ENCODE results near the gene TMEM107. TPM values are rescaled to one million over a fixed set of nuclear protein-coding genes. Genes with fewer than 3 reads are reported as not detected.
A peak's percentile ranks its signal among the peaks of the same experiment; 100 is the strongest.

TMEM107 gene
- total and polyA plus RNA-seq, 5 experiments from 2014 or later = 17.2 to 55.3 (median 36.4) TPM

DNA sequence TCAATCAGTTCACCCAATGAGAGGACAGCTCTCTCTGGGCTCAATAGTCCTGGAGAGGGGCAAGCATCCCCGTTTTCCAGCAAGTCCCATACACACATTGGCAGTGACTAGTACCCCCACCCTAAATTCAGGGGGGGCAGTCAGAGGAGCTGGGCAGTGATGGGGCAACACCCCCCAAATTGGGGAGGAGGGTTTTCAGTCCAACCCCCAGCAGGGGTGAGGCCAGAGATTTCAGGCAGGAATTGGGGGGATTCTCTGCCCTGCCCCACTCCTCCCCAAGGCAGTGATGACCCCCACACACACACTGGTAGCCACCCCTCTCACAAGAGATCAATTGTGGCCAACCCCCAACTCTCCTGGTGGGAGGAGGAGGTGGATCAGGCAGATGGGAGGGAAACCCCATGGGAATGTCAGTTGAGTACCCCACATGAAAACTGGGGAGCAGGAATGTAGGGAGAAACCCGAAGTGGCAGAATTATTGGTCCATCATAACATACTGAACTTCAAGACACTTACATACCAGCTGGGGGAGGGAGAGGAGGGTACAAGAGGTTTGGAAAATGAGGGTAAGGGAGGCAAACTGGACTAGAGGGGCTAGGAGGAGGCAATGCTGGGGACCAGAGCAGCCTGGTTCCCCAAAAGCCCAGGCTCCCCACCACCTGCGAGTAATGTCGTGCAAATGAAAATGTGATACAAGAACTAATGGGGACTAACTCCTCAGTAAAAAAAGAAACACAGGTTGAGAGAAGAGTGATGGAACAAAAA, 16.5 kb downstream of the TMEM107 start:
- no peaks in the 10 kb centered on the region for H3K9me3 Mint-ChIP-seq
- DNase-seq = peak in 1 of 10 donors; percentile 3

DNA sequence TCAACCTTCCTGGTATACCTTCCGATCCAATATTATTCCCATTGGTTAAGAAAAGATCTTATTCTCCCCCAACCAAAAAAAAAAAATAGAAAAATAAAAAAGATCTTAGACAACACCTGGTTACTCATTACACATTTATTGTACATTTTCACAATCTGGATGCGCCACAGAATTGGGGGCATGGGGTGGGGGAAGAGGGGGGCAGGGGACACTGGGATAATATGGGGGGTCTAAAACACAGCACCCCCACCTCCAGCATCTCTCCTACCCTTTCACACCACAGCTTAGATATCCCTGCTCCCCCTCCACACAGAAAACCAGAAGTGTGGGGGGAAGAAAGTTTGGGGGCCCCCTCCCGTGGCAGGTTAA, 17.2 kb downstream of the TMEM107 start:
- Mint-ChIP-seq H3K27ac (peak overlapping the region in 8 of 10 donors; percentile 85 to 98 (median 94)), H3K27me3 (no peaks in the 10 kb centered on the region)

More for the DNA sequence above, 16.5 kb downstream of the TMEM107 start:
- Mint-ChIP-seq H3K27ac (peak overlapping the region in 9 of 10 donors; percentile 77 to 98 (median 95)), H3K36me3 (peaks cover 3 to 33% (median 14%) of the 10 kb centered on the region in 3 donors), H3K4me3 (peak overlapping the region; percentile 34 to 86 (median 70)), H3K27me3 (no peaks in the 10 kb centered on the region), H3K4me1 (peaks cover 32 to 61% (median 58%) of the 10 kb centered on the region in 4 donors)
- POLR2A ChIA-PET = interaction anchor here (1.0 to 41.9 kb wide), 9 partner anchors 8 to 136 kb away, joined by 3 to 1171 read pairs (median 14); partner anchors contain the start of genes BORCS6, HES7, SLC25A35 and TMEM107
- no peak for ATAC-seq

DNA sequence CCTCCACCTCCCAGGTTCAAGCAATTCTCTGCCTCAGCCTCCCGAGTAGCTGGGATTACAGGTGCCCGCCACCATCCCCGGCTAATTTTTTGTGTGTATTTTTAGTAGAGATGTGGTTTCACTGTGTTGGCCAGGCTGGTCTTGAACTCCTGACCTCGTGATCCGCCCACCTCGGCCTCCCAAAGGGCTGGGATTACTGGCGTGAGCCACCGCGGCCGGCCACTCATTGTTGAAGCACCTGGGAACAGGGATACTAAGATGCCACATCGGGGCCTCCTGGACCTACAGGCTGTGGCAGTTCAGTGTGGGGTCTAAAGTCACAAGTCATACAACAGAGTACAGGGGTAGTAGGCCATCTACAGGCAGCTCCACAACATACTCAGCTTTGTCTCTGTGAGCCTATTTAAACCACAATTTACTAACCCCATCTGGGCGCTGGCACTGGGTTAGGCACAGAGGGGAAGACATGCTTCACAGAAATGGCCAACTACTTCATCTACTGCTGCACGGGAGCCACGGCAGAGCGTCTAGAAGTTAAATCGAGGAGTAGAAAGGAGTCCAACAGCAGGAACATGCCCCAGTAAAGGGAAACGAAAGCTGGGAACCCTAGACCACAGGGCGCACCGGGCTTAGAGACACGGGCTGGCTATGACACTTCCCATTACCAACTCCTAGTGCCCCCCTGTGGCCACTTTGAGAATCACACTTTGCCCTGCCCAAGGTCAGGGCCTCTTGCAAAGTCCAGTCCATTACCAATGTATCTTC, 17.7 kb downstream of the TMEM107 start:
- Mint-ChIP-seq H3K4me1 (peaks cover 33 to 61% (median 53%) of the 10 kb centered on the region in 4 donors), H3K36me3 (peaks cover 3 to 39% (median 14%) of the 10 kb centered on the region in 3 donors), H3K27me3 (no peaks in the 10 kb centered on the region), H3K4me3 (peak overlapping the region; percentile 20 to 87 (median 66)), H3K27ac (peak overlapping the region in 7 of 10 donors; percentile 85 to 97 (median 94)), H3K9me3 (peaks cover 0 to 3% (median 0%) of the 10 kb centered on the region in 9 donors)
- POLR2A ChIA-PET = interaction anchor here (0.6 to 41.9 kb wide), 8 partner anchors 10 to 677 kb away, joined by 4 to 1171 read pairs (median 24); partner anchors contain the start of genes ALOXE3, BORCS6, SLC35G6 and TMEM107
- DNase-seq (peak; percentile 73 to 93 (median 84)), ATAC-seq (no peak)

More for the DNA sequence above, 17.2 kb downstream of the TMEM107 start:
- Mint-ChIP-seq H3K9me3 (peaks cover 0 to 2% (median 0%) of the 10 kb centered on the region in 9 donors), H3K36me3 (peaks cover 3 to 36% (median 14%) of the 10 kb centered on the region in 3 donors), H3K4me1 (peaks cover 32 to 61% (median 56%) of the 10 kb centered on the region in 4 donors), H3K4me3 (peak overlapping the region in 9 of 10 donors; percentile 49 to 87 (median 68))
- ATAC-seq (no peak), DNase-seq (no peak)
- POLR2A ChIA-PET = interaction anchor here (0.6 to 41.9 kb wide), 8 partner anchors 9 to 678 kb away, joined by 4 to 1171 read pairs (median 24); partner anchors contain the start of genes ALOXE3, BORCS6, SLC35G6 and TMEM107

DNA sequence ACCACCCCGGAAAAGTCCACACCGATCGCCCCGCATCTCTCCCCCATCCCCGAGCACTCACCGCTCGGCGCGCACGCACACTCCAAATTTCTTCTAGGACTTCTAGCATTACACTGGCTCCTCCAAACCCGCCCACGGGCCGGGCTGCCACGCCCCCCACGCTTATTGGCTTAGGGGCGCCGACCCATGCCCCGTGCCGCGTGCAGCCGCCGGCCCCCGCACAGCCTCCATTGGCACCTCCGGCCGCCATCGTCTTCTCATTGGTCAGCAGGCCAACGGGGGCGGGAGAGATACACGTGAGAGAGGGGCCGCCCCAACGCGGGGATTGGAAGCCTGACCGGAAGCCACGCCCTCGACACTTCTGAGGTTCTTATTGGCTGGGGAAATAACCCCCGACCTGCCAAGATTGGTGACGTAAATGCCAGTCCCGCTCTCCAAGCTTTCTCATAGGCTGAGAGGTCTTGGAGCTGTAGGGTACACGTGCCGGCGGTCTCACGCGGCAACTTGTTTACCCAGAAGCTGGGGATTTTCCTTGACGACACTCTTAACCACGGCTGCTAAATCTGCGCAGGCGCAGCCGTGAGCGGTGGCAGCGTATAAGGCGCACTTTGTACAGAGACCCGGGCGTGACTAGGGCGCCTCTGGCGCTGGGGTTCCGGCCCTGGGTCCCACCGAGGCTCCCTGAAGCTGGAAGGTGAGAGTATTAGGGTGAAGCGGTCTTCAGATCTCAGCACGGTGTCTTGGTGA, 19.8 kb downstream of the TMEM107 start:
- H3K4me3 Mint-ChIP-seq = no peak overlapping the region
- H3K27ac Mint-ChIP-seq = no peak overlapping the region
- peaks cover 31 to 70% (median 54%) of the 10 kb centered on the region in 4 donors for H3K4me1 Mint-ChIP-seq
- POLR2A ChIA-PET = interaction anchor here (0.5 to 41.9 kb wide), 25 partner anchors 8 to 595 kb away, joined by 3 to 1171 read pairs (median 6); partner anchors contain the start of genes ALOXE3, BORCS6, CTC1 and FXR2
- peaks cover 0 to 5% (median 0%) of the 10 kb centered on the region in 9 donors for H3K9me3 Mint-ChIP-seq
- peaks cover 0 to 2% (median 0%) of the 10 kb centered on the region in 5 donors for H3K27me3 Mint-ChIP-seq
- DNase-seq = peak; percentile 97 to 100 (median 100)
- peaks cover 3 to 50% (median 11%) of the 10 kb centered on the region in 3 donors for H3K36me3 Mint-ChIP-seq
- peak; percentile 67 to 71 for ATAC-seq

DNA sequence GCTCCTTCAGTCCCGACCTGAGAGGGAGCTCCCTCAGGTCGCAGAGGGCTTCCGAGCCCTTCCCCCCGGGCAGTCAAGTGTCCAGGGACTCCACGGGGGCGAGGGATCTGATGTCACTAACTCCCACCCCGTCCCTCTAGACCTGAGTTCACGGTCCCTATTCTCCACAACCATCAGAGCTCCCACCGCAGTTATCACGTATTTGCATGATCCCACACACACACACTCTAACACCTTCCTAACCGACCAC, 20.3 kb downstream of the TMEM107 start:
- H3K9me3 Mint-ChIP-seq = peaks cover 0 to 6% (median 0%) of the 10 kb centered on the region in 9 donors
- DNase-seq (no peak), ATAC-seq (no peak)
- no peak overlapping the region for H3K27ac Mint-ChIP-seq
- POLR2A ChIA-PET = interaction anchor here (0.5 to 41.9 kb wide), 23 partner anchors 8 to 469 kb away, joined by 3 to 1171 read pairs (median 6); partner anchors contain the start of genes ALOXE3, BORCS6, CTC1 and HES7
- peaks cover 0 to 2% (median 0%) of the 10 kb centered on the region in 5 donors for H3K27me3 Mint-ChIP-seq
- H3K36me3 Mint-ChIP-seq = peaks cover 3 to 46% (median 8%) of the 10 kb centered on the region in 3 donors
- peaks cover 26 to 68% (median 53%) of the 10 kb centered on the region in 4 donors for H3K4me1 Mint-ChIP-seq
- no peak overlapping the region for H3K4me3 Mint-ChIP-seq

DNA sequence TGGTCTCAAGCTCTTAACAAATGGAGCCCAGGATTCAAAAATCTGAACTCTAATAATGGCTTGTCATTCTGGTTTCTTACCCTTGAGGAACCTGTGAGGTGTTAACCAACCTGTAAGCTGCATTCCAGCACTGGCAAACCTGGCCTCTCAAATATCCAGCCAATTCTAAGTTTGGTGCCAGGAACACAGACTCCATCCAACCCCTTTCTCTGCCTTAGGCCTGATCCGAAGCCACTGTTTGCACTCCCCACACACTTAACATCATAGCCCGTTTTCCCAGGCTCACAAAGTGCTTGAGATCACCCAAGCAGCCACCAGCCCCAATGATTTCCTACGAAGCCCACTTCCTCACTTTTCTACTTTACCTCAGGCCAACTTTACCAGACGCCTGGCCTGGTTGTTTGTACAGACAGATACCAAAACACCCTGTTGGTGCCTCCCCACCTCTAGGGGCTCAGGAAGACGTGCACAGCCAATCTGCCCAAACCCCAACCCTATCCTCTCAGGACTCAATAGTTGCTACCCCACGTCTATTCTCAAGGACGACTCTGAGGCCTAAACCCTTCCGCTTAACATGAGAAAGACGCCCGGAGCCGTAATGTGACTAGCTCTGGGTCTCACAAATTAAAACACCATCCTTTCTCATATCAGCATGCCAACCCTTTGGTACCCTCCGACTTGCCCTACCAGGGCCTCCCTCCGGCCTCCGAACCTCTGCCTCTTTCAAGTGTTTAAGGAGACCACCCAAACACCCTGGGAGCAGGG, 20.8 kb downstream of the TMEM107 start:
- ATAC-seq = no peak
- POLR2A ChIA-PET = interaction anchor here (0.5 to 41.9 kb wide), 21 partner anchors 8 to 469 kb away, joined by 3 to 1171 read pairs (median 6); partner anchors contain the start of genes ALOXE3, BORCS6, CTC1 and HES7
- peaks cover 0 to 6% (median 0%) of the 10 kb centered on the region in 9 donors for H3K9me3 Mint-ChIP-seq
- H3K36me3 Mint-ChIP-seq = peaks cover 3 to 44% (median 6%) of the 10 kb centered on the region in 3 donors
- no peak overlapping the region for H3K27ac Mint-ChIP-seq
- H3K4me3 Mint-ChIP-seq = no peak overlapping the region
- peaks cover 21 to 67% (median 52%) of the 10 kb centered on the region in 4 donors for H3K4me1 Mint-ChIP-seq
- DNase-seq = peak in 6 of 10 donors; percentile 11 to 80 (median 68)
- H3K27me3 Mint-ChIP-seq = peaks cover 0 to 2% (median 0%) of the 10 kb centered on the region in 5 donors

DNA sequence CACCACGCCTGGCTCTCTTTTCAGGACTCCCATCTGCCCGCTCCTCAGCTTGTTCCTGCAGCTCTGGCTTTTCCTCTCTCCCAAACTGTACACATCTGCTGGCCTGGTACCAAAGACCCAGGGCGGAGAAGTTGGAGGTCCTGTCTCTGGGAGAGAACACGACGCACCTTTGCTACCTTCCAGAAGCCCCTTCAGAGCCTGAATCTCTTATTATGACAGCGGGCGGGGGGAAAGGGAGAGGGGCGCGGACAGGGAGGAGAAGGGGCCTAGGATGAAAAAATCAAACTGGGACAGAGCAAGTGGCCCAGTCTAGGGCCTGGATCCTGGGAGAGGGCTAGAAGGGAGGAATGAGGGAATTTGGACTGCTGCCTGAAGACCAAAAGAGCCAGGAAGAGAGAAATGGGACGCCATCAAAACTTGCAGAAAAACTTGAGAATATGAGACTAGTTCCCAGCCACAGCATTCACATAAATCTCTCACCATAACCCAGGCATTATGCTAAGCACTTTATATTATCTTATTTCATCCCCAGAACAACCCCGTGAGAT, 21.5 kb downstream of the TMEM107 start:
- Mint-ChIP-seq H3K27ac (no peak overlapping the region), H3K4me3 (no peak overlapping the region), H3K4me1 (peaks cover 14 to 66% (median 51%) of the 10 kb centered on the region in 4 donors), H3K9me3 (peaks cover 0 to 6% (median 0%) of the 10 kb centered on the region in 9 donors), H3K36me3 (peaks cover 0 to 42% (median 4%) of the 10 kb centered on the region in 3 donors), H3K27me3 (peaks cover 0 to 2% (median 0%) of the 10 kb centered on the region in 5 donors)
- ATAC-seq = no peak
- DNase-seq = peak in 1 of 10 donors; percentile 28
- POLR2A ChIA-PET = interaction anchor here (1.4 to 41.9 kb wide), 9 partner anchors 10 to 468 kb away, joined by 3 to 1171 read pairs (median 19); partner anchors contain the start of genes ALOXE3, BORCS6, HES7 and TMEM107

DNA sequence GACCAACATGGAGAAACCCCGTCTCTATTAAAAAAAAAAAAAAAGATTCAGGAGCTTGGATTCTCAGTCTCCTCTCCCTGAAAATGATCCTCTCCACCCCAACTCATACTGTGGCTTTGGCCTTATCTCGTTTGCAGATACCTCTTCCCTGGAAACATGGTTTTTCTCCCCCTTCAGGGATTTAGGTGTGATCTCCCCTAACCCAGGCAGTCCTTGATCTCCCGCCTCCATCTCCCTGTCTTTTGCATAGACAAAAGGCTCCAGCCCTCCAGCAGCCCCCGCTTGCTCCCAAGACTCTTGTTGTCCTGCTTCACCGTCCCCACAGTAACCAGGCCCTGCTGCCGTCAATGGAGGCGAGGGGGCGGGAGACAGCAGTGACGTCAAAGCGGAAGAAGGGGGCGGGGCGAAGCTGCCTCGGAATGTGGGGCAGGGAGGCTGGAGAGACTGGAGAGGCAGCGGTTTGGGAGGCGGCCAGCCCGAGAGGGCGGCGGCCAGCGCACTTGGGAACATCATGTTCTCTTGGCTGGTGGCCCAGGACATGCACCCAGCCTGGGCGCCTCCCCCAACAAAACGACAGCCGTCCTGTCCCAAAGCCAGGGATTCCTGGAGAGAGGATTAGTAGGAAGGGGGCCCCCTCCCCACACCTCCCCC, 22.1 kb downstream of the TMEM107 start:
- peaks cover 9 to 65% (median 52%) of the 10 kb centered on the region in 4 donors for H3K4me1 Mint-ChIP-seq
- peaks cover 0 to 2% (median 0%) of the 10 kb centered on the region in 5 donors for H3K27me3 Mint-ChIP-seq
- peaks cover 0 to 6% (median 0%) of the 10 kb centered on the region in 9 donors for H3K9me3 Mint-ChIP-seq
- ATAC-seq (peak; percentile 7 to 21), DNase-seq (peak; percentile 79 to 99 (median 96))
- H3K36me3 Mint-ChIP-seq = peaks cover 0 to 43% (median 8%) of the 10 kb centered on the region in 3 donors
- H3K27ac Mint-ChIP-seq = peak overlapping the region in 1 of 10 donors; percentile 98
- H3K4me3 Mint-ChIP-seq = no peak overlapping the region
- POLR2A ChIA-PET = interaction anchor here (0.6 to 41.9 kb wide), 12 partner anchors 8 to 147 kb away, joined by 3 to 1171 read pairs (median 6); partner anchors contain the start of genes ALOXE3, BORCS6, CTC1 and TMEM107

DNA sequence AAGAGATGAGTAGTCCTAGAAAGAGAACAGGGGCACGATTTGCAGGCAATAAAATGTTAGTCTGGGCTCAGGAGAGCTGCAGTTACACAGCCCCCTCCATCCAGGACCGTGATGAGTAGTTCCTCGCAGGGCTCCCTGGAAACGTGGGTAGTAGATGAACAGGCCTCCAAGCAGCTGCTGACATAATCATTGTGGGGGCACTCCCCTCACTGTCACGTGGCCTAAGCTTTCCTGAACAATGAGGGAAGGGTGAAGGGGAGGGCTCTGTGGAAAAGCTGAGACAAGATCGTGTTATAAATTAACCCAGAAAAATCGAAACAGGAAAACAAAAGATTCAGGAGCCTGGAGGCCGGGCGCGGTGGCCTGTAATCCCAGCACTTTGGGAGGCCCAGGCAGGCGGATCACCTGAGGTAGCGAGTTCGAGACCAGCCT, 22.6 kb downstream of the TMEM107 start:
- Mint-ChIP-seq H3K27me3 (peaks cover 0 to 2% (median 0%) of the 10 kb centered on the region in 5 donors), H3K4me3 (peak overlapping the region in 1 of 10 donors; percentile 97), H3K4me1 (peaks cover 3 to 62% (median 50%) of the 10 kb centered on the region in 4 donors), H3K27ac (peak overlapping the region in 1 of 10 donors; percentile 97), H3K9me3 (peaks cover 0 to 6% (median 0%) of the 10 kb centered on the region in 9 donors), H3K36me3 (peaks cover 0 to 44% (median 9%) of the 10 kb centered on the region in 3 donors)
- DNase-seq (peak in 6 of 10 donors; percentile 23 to 63 (median 54)), ATAC-seq (no peak)
- POLR2A ChIA-PET = interaction anchor here (0.6 to 41.9 kb wide), 12 partner anchors 9 to 147 kb away, joined by 3 to 1171 read pairs (median 4); partner anchors contain the start of genes BORCS6, CTC1, TMEM107 and VAMP2

Measured in naive thymus-derived CD8-positive, alpha-beta T cell (primary cell).